Ovary (tissue), 9 donors: ENCODE measurements around the gene RYR3. TPM values are rescaled to one million over a fixed set of nuclear protein-coding genes. Genes with fewer than 3 reads are reported as not detected.

Experiments used
- DNase-seq, 5 donors: peaks; one replicate each; pipeline ENCODE4 v3.0.0-alpha.2; 2019 to 2020
- H3K27ac ChIP-seq, 2 donors: fragments of 200-600 bp; one replicate each; pipeline versions ENCODE4 v1.5.1 to v1.8.0; 2019 to 2022
- H3K27me3 ChIP-seq: fragments of 200-600 bp; one replicate; pipeline ENCODE4 v1.8.0; 2022
- H3K36me3 ChIP-seq: fragments of 200-600 bp; sonication (generic); one replicate; pipeline ENCODE4 v1.5.1; 2019
- H3K4me1 ChIP-seq: one replicate; pipeline ENCODE4 v1.8.1; 2013; ENCODE audit warnings: mild to moderate bottlenecking, moderate library complexity; ENCODE audit not compliant: insufficient read depth
- H3K4me3 ChIP-seq: fragments of 200-600 bp; sonication (generic); one replicate; pipeline ENCODE4 v1.5.1; 2017
- H3K9me3 ChIP-seq, 2 donors: fragments of 200-600 bp in 1 of 2; sonication (generic) in 1 of 2; one replicate each; pipeline versions ENCODE4 v1.5.1 to v1.8.1; 2013 to 2019; ENCODE audit warnings: mild to moderate bottlenecking in 1 of 2, moderate library complexity in 1 of 2
- CTCF ChIP-seq, 3 donors: fragments of 450-650 bp in 2 of 3; fragments of 200-600 bp in 1 of 3; IDR thresholded peaks; one replicate each; pipeline versions ENCODE4 v1.5.1 to v1.8.0; 2016 to 2022; ENCODE audit warnings: antibody characterized with exemption in 3 of 3, mild to moderate bottlenecking in 1 of 3
- EP300 ChIP-seq: sonication (generic); formaldehyde crosslinking; IDR thresholded peaks from one replicate; pipeline ENCODE4 v1.6.1; 2017; ENCODE audit warnings: antibody characterized with exemption
- POLR2A ChIP-seq: fragments of 450-650 bp; IDR thresholded peaks from one replicate; pipeline ENCODE4 v1.6.1; 2017; ENCODE audit warnings: antibody characterized with exemption, mild to moderate bottlenecking, moderate library complexity
- WGBS, 3 donors: extraction: QIAGEN DNeasy Blood & Tissue Kit in 1 of 3; methylation state at CpG; one replicate each; pipeline versions ENCODE4 v1.1.5 to v1.1.7; 2013 to 2017; 5-methylcytosine and 5-hydroxymethylcytosine counted together
- intact Hi-C, 4 donors: fragments of 100-400 bp; cut with DNase I; formaldehyde crosslinking; loops; one replicate each; pipeline versions ENCODE4 v1.11.0 to v1.15.1; 2022 to 2023
- polyA plus RNA-seq, 2 donors: library from polyadenylated mRNA; stranded (reverse); fragments of 200-250 nt in 1 of 2; fragments of 350-450 nt in 1 of 2; fragmentation: Illumina TruSeq in 1 of 2; extraction: RNeasy Lipid Tissue Mini Kit (QIAGEN cat#74804) in 1 of 2; gene quantifications; one replicate each; pipeline ENCODE4 v1.2.3, GENCODE V29; 2013 to 2014
- total RNA-seq, 7 donors: library from RNA; depleted of rRNA in 2 of 7; stranded (reverse); fragments of >200 nt in 2 of 7; fragmentation: NEBNext Ultra II Directional in 3 of 7; extraction: Animal tissue kit (Norgen Biotek cat#: 25700) in 3 of 7; gene quantifications; one replicate each; pipeline versions ENCODE4 v1.1.0 to v1.2.4, GENCODE V29; 2016 to 2023
- donor health status: DM: no; HTN: no; CAD: no; lungs with moderate emphysema.
- donor health status: DM: no; HTN: no; CAD: no.
- donor health status: Bipolar disorder and iron deficiency.
- donor health status: DM: yes; HTN: yes; CAD: no.
- donor health status: DM: no; HTN: no; CAD: no.
- donor health status: DM: yes; HTN: yes; CAD: no.

The RYR3 gene
- total and polyA plus RNA-seq, 9 donors, result 0.52 to 6.0 (median 0.96) TPM

- 73 to 77% (median 75%) methylated on average over 4 of the region's 4 CpGs for WGBS, 3 donors
- DNase-seq, result no peak
- H3K36me3 ChIP-seq, result no peaks in the 10 kb centered on the region
- H3K27ac ChIP-seq, result no peak overlapping the region
- H3K4me3 ChIP-seq, result no peak overlapping the region
- H3K4me1 ChIP-seq, result no peaks in the 10 kb centered on the region
- no peaks in the 10 kb centered on the region for H3K9me3 ChIP-seq
- intact Hi-C loops, result no loop called here
- H3K27me3 ChIP-seq, result no peaks in the 10 kb centered on the region
- no peak for TF ChIP-seq EP300
- no peak for TF ChIP-seq CTCF (IDR thresholded peaks at IDR 0.05)
- no peak for TF ChIP-seq POLR2A
Measured at GRCh38 chr15:33440900-33441299, 130.1 kb downstream of the RYR3 start.

GRCh38 chr15:33442449-33442848 lies 131.7 kb downstream of the RYR3 start:
- Histone ChIP-seq H3K36me3 (no peaks in the 10 kb centered on the region), H3K4me1 (no peaks in the 10 kb centered on the region), H3K9me3 (no peaks in the 10 kb centered on the region), H3K4me3 (no peak overlapping the region), H3K27ac (no peak overlapping the region), H3K27me3 (no peaks in the 10 kb centered on the region)
- intact Hi-C loops, result no loop called here
- WGBS, 3 donors, result 21 to 35% (median 24%) methylated on average over 3 of the region's 3 CpGs
- TF ChIP-seq POLR2A (no peak), CTCF (IDR thresholded peaks at IDR 0.05) (no peak), EP300 (no peak)
- DNase-seq, result no peak

- Histone ChIP-seq H3K27ac (no peak overlapping the region), H3K4me1 (no peaks in the 10 kb centered on the region), H3K4me3 (no peak overlapping the region), H3K36me3 (no peaks in the 10 kb centered on the region), H3K9me3 (no peaks in the 10 kb centered on the region), H3K27me3 (no peaks in the 10 kb centered on the region)
- DNase-seq, result no peak
- intact Hi-C loops, result no loop called here
- WGBS, 3 donors, result 8 to 32% (median 18%) methylated on average over 1 of the region's 1 CpG
- no peak for TF ChIP-seq CTCF (IDR thresholded peaks at IDR 0.05)
- no peak for TF ChIP-seq EP300
- TF ChIP-seq POLR2A, result no peak
Measured at GRCh38 chr15:33443708-33444107, 132.9 kb downstream of the RYR3 start.

GRCh38 chr15:33445984-33446383 lies 135.2 kb downstream of the RYR3 start:
- TF ChIP-seq CTCF (IDR thresholded peaks at IDR 0.05) (no peak), EP300 (no peak), POLR2A (no peak)
- no peaks in the 10 kb centered on the region for H3K4me1 ChIP-seq
- WGBS, 3 donors, result 74 to 84% (median 76%) methylated on average over 4 of the region's 4 CpGs
- DNase-seq, result no peak
- intact Hi-C loops, result no loop called here
- H3K9me3 ChIP-seq, result no peaks in the 10 kb centered on the region
- no peak overlapping the region for H3K27ac ChIP-seq
- H3K36me3 ChIP-seq, result no peaks in the 10 kb centered on the region
- no peak overlapping the region for H3K4me3 ChIP-seq
- H3K27me3 ChIP-seq, result no peaks in the 10 kb centered on the region

- Histone ChIP-seq H3K27ac (no peak overlapping the region), H3K27me3 (no peaks in the 10 kb centered on the region), H3K4me1 (no peaks in the 10 kb centered on the region), H3K36me3 (no peaks in the 10 kb centered on the region), H3K9me3 (no peaks in the 10 kb centered on the region), H3K4me3 (no peak overlapping the region)
- no peak for TF ChIP-seq POLR2A
- TF ChIP-seq CTCF (IDR thresholded peaks at IDR 0.05), result no peak
- no peak for TF ChIP-seq EP300
- intact Hi-C loops, result no loop called here
- DNase-seq, result no peak
- WGBS, 3 donors, result 34 to 48% (median 45%) methylated on average over 4 of the region's 4 CpGs
Measured at GRCh38 chr15:33448151-33448550, 137.4 kb downstream of the RYR3 start.
